SK-N-SH (cell line): ENCODE results near the gene PNO1. TPM values are rescaled to one million over a fixed set of nuclear protein-coding genes. Genes with fewer than 3 reads are reported as not detected.

Source experiments
- CTCF ChIA-PET: fragments of 300-600, 350-600 bp; formaldehyde crosslinking; extraction: SDS; loops from one replicate; lab custom pipeline; 2021; lab: Yijun Ruan, JAX
- POLR2A ChIA-PET: fragments of 350-600 bp; sonication (Branson Sonifier 250); formaldehyde crosslinking; extraction: SDS; loops from one replicate; lab custom pipeline; 2020; ENCODE audit warnings: antibody characterized with exemption, inconsistent platforms; lab: Yijun Ruan, JAX
- DNase-seq: peaks from one replicate; pipeline ENCODE4 v3.0.0; 2012
- H2AFZ ChIP-seq: fragments of 200-600 bp; sonication (generic); 2 replicates; pipeline ENCODE4 v1.8.1; 2016; ENCODE audit warnings: antibody characterized with exemption, mild to moderate bottlenecking, low read depth
- H3F3A ChIP-seq: fragments of 200-600 bp; sonication (generic); replicated peaks from 2 replicates; pipeline ENCODE3; 2016; ENCODE audit warnings: antibody characterized with exemption, mild to moderate bottlenecking; ENCODE audit not compliant: insufficient read depth
- H3K27ac ChIP-seq, 2 experiments: fragments of 200-500 bp in 1 of 2; fragments of 200-600 bp in 1 of 2; sonication (Bioruptor generic) in 1 of 2; sonication (generic), shearing (Covaris generic) in 1 of 2; 2 replicates each; pipeline versions ENCODE4 v1.5.1 to v1.6.1; 2014 to 2016; ENCODE audit warnings: low read depth in 2 of 2, inconsistent platforms in 1 of 2, low read length in 1 of 2, mild to moderate bottlenecking in 1 of 2, mixed read lengths in 1 of 2
- H3K27me3 ChIP-seq: fragments of 200-600 bp; sonication (generic), shearing (Covaris generic); 2 replicates; pipeline ENCODE4 v1.6.1; 2016; ENCODE audit warnings: mixed run types; ENCODE audit not compliant: insufficient read depth
- H3K36me3 ChIP-seq, 2 experiments: fragments of 200-500 bp in 1 of 2; fragments of 200-600 bp in 1 of 2; sonication (Bioruptor generic) in 1 of 2; sonication (generic) in 1 of 2; replicated peaks in 1 of 2; 2 replicates each; pipeline versions ENCODE3 to v1.5.1; 2014 to 2016; ENCODE audit warnings: low read length in 1 of 2, mild to moderate bottlenecking in 1 of 2; ENCODE audit not compliant: insufficient read depth in 2 of 2, control insufficient read depth in 1 of 2
- H3K4me1 ChIP-seq, 2 experiments: fragments of 200-500 bp in 1 of 2; fragments of 200-600 bp in 1 of 2; sonication (Bioruptor generic) in 1 of 2; sonication (generic), shearing (Covaris generic) in 1 of 2; 2 replicates each; pipeline versions ENCODE4 v1.5.1 to v1.6.1; 2014 to 2016; ENCODE audit warnings: low read depth in 1 of 2, low read length in 1 of 2, mixed run types in 1 of 2; ENCODE audit not compliant: insufficient read depth in 2 of 2, control insufficient read depth in 1 of 2
- H3K4me2 ChIP-seq: fragments of 200-600 bp; sonication (generic), shearing (Covaris generic); 2 replicates; pipeline ENCODE4 v1.6.1; 2017; ENCODE audit warnings: mixed run types
- H3K4me3 ChIP-seq, 2 experiments: fragments of 200-500 bp in 1 of 2; fragments of 200-600 bp in 1 of 2; sonication (Bioruptor generic) in 1 of 2; sonication (generic), shearing (Covaris generic) in 1 of 2; 2 replicates each; pipeline versions ENCODE4 v1.5.1 to v1.8.1; 2014 to 2016; ENCODE audit warnings: low read depth in 2 of 2, inconsistent platforms in 1 of 2, low read length in 1 of 2, mild to moderate bottlenecking in 1 of 2, mixed read lengths in 1 of 2, moderate library complexity in 1 of 2
- H3K79me2 ChIP-seq: fragments of 200-600 bp; sonication (generic); 2 replicates; pipeline ENCODE4 v1.8.1; 2017; ENCODE audit warnings: mild to moderate bottlenecking; ENCODE audit not compliant: insufficient read depth
- H3K9ac ChIP-seq: fragments of 200-600 bp; sonication (generic); 2 replicates; pipeline ENCODE4 v1.6.1; 2017; ENCODE audit warnings: mixed run types
- H3K9me2 ChIP-seq: fragments of 200-600 bp; sonication (generic); 2 replicates; pipeline ENCODE4 v1.6.1; 2017; ENCODE audit warnings: mixed run types
- H3K9me3 ChIP-seq: fragments of 200-600 bp; sonication (generic); 2 replicates; pipeline ENCODE4 v1.6.1; 2017; ENCODE audit warnings: mixed run types, mild to moderate bottlenecking, moderate library complexity
- H4K20me1 ChIP-seq: fragments of 200-600 bp; sonication (generic); 2 replicates; pipeline ENCODE4 v1.6.1; 2017; ENCODE audit warnings: mild to moderate bottlenecking, mixed run types; ENCODE audit not compliant: insufficient read depth
- MAX ChIP-seq: IDR thresholded peaks from 2 replicates; pipeline ENCODE4 v1.4.0; 2012; ENCODE audit warnings: low read depth
- POLR2AphosphoS5 ChIP-seq: IDR thresholded peaks from 2 replicates; pipeline ENCODE4 v1.6.1; 2012; ENCODE audit warnings: low read depth, low read length
- RAD21 ChIP-seq: IDR thresholded peaks from 2 replicates; pipeline ENCODE4 v1.6.1; 2012; ENCODE audit warnings: mild to moderate bottlenecking, low read length
- SMC3 ChIP-seq: IDR thresholded peaks from 2 replicates; pipeline ENCODE4 v1.6.1; 2012; ENCODE audit warnings: low read depth, low read length, improper control_type of control experiment
- TAF1 ChIP-seq: IDR thresholded peaks from 2 replicates; pipeline ENCODE4 v1.6.1; 2012; ENCODE audit warnings: low read depth, mild to moderate bottlenecking, low read length, moderate library complexity, borderline replicate concordance
- WGBS: methylation state at CpG from one replicate; pipeline ENCODE4 v1.1.6; 2017; ENCODE audit warnings: low lambda C conversion rate; 5-methylcytosine and 5-hydroxymethylcytosine counted together
- polyA plus RNA-seq, 3 experiments: library from polyadenylated mRNA; depleted of rRNA; stranded (reverse); fragments of >200 nt; gene quantifications; 2 replicates each; pipeline ENCODE4 v1.2.3, GENCODE V29; 2012
- TF ChIP-seq, protein P1 (sequence below): fragments of 200-600 bp; sonication (generic); IDR thresholded peaks from 2 replicates; pipeline ENCODE4 v1.6.1; 2017; ENCODE audit warnings: antibody characterized with exemption, mild to moderate bottlenecking, moderate library complexity

The PNO1 gene
- polyA plus RNA-seq, 1 of the 3 experiments (the other 2 are of a cell fraction) = 20.6 TPM

DNA sequence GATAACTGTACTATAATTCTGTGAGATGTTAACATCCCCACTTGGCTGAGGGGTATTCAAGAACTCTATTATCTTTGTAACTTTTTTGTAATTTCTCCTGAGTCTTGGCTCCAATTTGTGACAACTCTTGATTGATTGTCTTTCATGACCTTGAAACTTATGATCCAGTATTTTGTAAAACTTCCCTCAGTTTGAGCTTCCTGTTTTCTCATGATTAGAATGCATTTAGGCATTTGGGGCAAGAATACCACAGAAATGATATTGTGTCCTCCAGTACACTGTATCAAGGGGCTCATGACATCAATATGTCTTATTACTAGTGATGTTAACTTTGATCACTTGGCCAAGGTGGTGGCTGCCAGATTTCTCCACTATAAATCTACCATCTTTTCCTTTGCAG lies 37.4 kb downstream of the PNO1 start:
- TF ChIP-seq SMC3 = no peak
- no peak for TF ChIP-seq POLR2AphosphoS5
- no peak for TF ChIP-seq TAF1
- TF ChIP-seq MAX = no peak
- no peak for TF ChIP-seq RAD21
- ChIA-PET POLR2A (no interaction called here), CTCF (interaction anchor here (1.1 to 2.6 kb wide), 13 partner anchors 9 to 97 kb away, joined by 4 to 16 read pairs (median 7); no protein-coding TSS in a partner anchor)
- Histone ChIP-seq H3K9me3 (no peaks in the 10 kb centered on the region), H4K20me1 (peaks cover 60% of the 10 kb centered on the region), H3F3A (peaks cover 35% of the 10 kb centered on the region), H3K4me2 (no peak overlapping the region; the same call in 1 of the 2 replicates), H2AFZ (no peak overlapping the region), H3K9ac (no peak overlapping the region), H3K4me3 (no peak overlapping the region), H3K9me2 (no peaks in the 10 kb centered on the region), H3K36me3 (peaks cover 4 to 6% of the 10 kb centered on the region in 2 experiments), H3K4me1 (peaks cover 2 to 15% of the 10 kb centered on the region in 2 experiments; a peak in 2 of 4 replicates), H3K27me3 (no peaks in the 10 kb centered on the region), H3K27ac (peak overlapping the region in 1 of 2 experiments; percentile 61; a peak in 1 of 4 replicates), H3K79me2 (peaks cover 96% of the 10 kb centered on the region)
- DNase-seq = no peak

DNA sequence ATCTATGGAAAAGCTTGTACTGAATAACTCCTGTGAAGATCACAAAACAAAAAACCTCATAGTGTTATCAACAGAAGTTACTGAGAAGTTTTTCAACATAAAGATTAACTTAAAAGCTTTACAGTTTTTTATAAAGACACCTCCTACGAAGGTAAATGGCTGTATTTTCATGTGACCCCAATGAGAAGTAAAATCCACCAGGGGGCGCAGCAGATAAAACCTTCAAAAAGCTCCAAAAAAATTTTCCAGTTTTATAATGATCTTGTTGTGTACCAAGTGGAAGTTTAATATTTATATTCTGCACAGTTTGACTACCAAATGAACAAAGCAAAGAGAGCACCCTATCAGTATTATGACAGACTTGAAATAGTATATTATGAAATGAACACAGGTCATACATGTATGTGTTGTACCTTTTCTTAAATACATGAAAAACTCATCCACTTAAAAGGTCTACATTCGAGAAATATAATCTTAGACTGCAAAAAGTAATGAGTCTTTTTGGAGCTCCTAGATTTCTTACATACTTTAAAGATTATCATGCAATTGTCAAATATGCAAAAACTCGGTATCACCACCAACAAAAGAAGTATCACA lies 38.5 kb downstream of the PNO1 start:
- Histone ChIP-seq H3K27ac (no peak overlapping the region), H3K9me3 (no peaks in the 10 kb centered on the region), H3K79me2 (peaks cover 96% of the 10 kb centered on the region), H3F3A (peaks cover 42% of the 10 kb centered on the region), H3K36me3 (peaks cover 6 to 11% of the 10 kb centered on the region in 2 experiments), H3K9ac (no peak overlapping the region), H3K4me1 (peaks cover 2 to 21% of the 10 kb centered on the region in 2 experiments; a peak in 2 of 4 replicates), H3K4me2 (no peak overlapping the region), H3K9me2 (no peaks in the 10 kb centered on the region), H3K27me3 (no peaks in the 10 kb centered on the region), H2AFZ (no peak overlapping the region), H3K4me3 (no peak overlapping the region), H4K20me1 (peaks cover 61% of the 10 kb centered on the region)
- TF ChIP-seq, protein P1, sequence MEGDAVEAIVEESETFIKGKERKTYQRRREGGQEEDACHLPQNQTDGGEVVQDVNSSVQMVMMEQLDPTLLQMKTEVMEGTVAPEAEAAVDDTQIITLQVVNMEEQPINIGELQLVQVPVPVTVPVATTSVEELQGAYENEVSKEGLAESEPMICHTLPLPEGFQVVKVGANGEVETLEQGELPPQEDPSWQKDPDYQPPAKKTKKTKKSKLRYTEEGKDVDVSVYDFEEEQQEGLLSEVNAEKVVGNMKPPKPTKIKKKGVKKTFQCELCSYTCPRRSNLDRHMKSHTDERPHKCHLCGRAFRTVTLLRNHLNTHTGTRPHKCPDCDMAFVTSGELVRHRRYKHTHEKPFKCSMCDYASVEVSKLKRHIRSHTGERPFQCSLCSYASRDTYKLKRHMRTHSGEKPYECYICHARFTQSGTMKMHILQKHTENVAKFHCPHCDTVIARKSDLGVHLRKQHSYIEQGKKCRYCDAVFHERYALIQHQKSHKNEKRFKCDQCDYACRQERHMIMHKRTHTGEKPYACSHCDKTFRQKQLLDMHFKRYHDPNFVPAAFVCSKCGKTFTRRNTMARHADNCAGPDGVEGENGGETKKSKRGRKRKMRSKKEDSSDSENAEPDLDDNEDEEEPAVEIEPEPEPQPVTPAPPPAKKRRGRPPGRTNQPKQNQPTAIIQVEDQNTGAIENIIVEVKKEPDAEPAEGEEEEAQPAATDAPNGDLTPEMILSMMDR = peak; percentile 67
- peak; percentile 53 for TF ChIP-seq RAD21
- peak; percentile 33; the same call in 1 of the 2 replicates for TF ChIP-seq SMC3
- TF ChIP-seq TAF1 = no peak
- ChIA-PET POLR2A (interaction anchor here (0.6 kb wide), 1 partner anchor 815 kb away, joined by 4 read pairs; no protein-coding TSS in a partner anchor), CTCF (interaction anchor here (0.6 to 2.6 kb wide), 43 partner anchors 8 to 1256 kb away, joined by 3 to 16 read pairs (median 4); partner anchors contain the start of genes CNRIP1 and PNO1)
- WGBS = 75% methylated on average over 4 of the region's 4 CpGs
- no peak for DNase-seq
